Left lung (tissue), 10 donors: ENCODE results near the gene ZXDB. TPM values are rescaled to one million over a fixed set of nuclear protein-coding genes. Genes with fewer than 3 reads are reported as not detected.
"Not testable (repeated sequence)": the region's sequence is repeated elsewhere in the genome, so short reads cannot be mapped to it uniquely, and the experiment has no call there.

Source experiments
- ATAC-seq: fragments of 200-7000 bp; cut with Tn5 transposase; one replicate; pipeline ENCODE4 v1.9.1; 2020; ENCODE audit warnings: moderate library complexity
- DNase-seq, 4 donors: peaks; one replicate each; pipeline ENCODE4 v3.0.0-alpha.2; 2013 to 2020
- H3K27ac ChIP-seq, 2 donors: fragments of 200-600 bp; sonication (generic) in 1 of 2; one replicate each; pipeline versions ENCODE4 v1.5.0 to v1.8.0; 2020 to 2021
- H3K27me3 ChIP-seq, 2 donors: fragments of 200-600 bp; sonication (generic) in 1 of 2; one replicate each; pipeline versions ENCODE4 v1.5.0 to v1.8.0; 2020 to 2021
- H3K36me3 ChIP-seq, 2 donors: fragments of 200-600 bp; sonication (generic) in 1 of 2; one replicate each; pipeline versions ENCODE4 v1.5.0 to v1.8.0; 2020 to 2021
- H3K4me1 ChIP-seq, 2 donors: fragments of 200-600 bp; one replicate each; pipeline ENCODE4 v1.8.0; 2021
- H3K4me3 ChIP-seq, 2 donors: fragments of 200-600 bp; sonication (generic) in 1 of 2; one replicate each; pipeline versions ENCODE4 v1.5.0 to v1.8.0; 2020 to 2021; ENCODE audit warnings: mild to moderate bottlenecking in 1 of 2
- H3K9me3 ChIP-seq, 2 donors: fragments of 200-600 bp; sonication (generic) in 1 of 2; one replicate each; pipeline versions ENCODE4 v1.5.0 to v1.8.0; 2020 to 2021
- CTCF ChIP-seq, 2 donors: fragments of 200-600 bp; sonication (generic) in 1 of 2; IDR thresholded peaks; one replicate each; pipeline versions ENCODE4 v1.5.0 to v1.8.0; 2021; ENCODE audit warnings: antibody characterized with exemption in 2 of 2
- intact Hi-C, 2 donors: fragments of 100-400 bp; cut with DNase I; formaldehyde crosslinking; loops; one replicate each; pipeline versions ENCODE4 v1.11.2 to v1.14.2; 2022
- polyA plus RNA-seq, 6 donors: library from polyadenylated mRNA; unstranded; fragments of 120-200 nt; gene quantifications; one replicate each; pipeline ENCODE4 v1.2.1, GENCODE V29; 2013; ENCODE audit not compliant: insufficient read length in 6 of 6
- total RNA-seq, 2 donors: library from RNA; stranded (reverse); fragmentation: NEBNext Ultra II Directional; extraction: Animal tissue kit (Norgen Biotek cat#: 25700); gene quantifications; one replicate each; pipeline ENCODE4 v1.2.1, GENCODE V29; 2021
- donor health status: DM: no; HTN: yes; CAD: no.
- donor health status: DM: no; HTN: no; CAD: no.

Gene ZXDB
- total and polyA plus RNA-seq, 8 donors = 6.3 to 9.3 (median 8.7) TPM

- H3K9me3 ChIP-seq = no peaks in the 10 kb centered on the region
- no peak overlapping the region for H3K27ac ChIP-seq
- H3K4me1 ChIP-seq = peaks cover 0 to 20% of the 10 kb centered on the region in 2 donors
- no peaks in the 10 kb centered on the region for H3K27me3 ChIP-seq
- ATAC-seq (no peak), DNase-seq (no peak)
- H3K36me3 ChIP-seq = no peaks in the 10 kb centered on the region
- TF ChIP-seq CTCF (IDR thresholded peaks at IDR 0.05) = no peak
- H3K4me3 ChIP-seq = no peak overlapping the region
- intact Hi-C loops = no loop called here
Observed at GRCh38 chrX:57596109-57596508, 4.3 kb downstream of the ZXDB start.

- Histone ChIP-seq H3K36me3 (no peaks in the 10 kb centered on the region), H3K4me1 (peaks cover 0 to 20% of the 10 kb centered on the region in 2 donors), H3K27me3 (no peaks in the 10 kb centered on the region), H3K4me3 (no peak overlapping the region), H3K27ac (no peak overlapping the region), H3K9me3 (no peaks in the 10 kb centered on the region)
- no peak for DNase-seq
- intact Hi-C loops = no loop called here
- no peak for ATAC-seq
- no peak for TF ChIP-seq CTCF (IDR thresholded peaks at IDR 0.05)
Observed at GRCh38 chrX:57596516-57596915, 4.7 kb downstream of the ZXDB start.

GRCh38 chrX:57607295-57608187 lies 15.7 kb downstream of the ZXDB start:
- no peaks in the 10 kb centered on the region for H3K27me3 ChIP-seq
- TF ChIP-seq CTCF (IDR thresholded peaks at IDR 0.05) = no peak
- DNase-seq (no peak), ATAC-seq (no peak)
- H3K36me3 ChIP-seq = no peaks in the 10 kb centered on the region
- intact Hi-C loops = no loop called here
- no peak overlapping the region for H3K27ac ChIP-seq
- H3K9me3 ChIP-seq = no peaks in the 10 kb centered on the region
- H3K4me3 ChIP-seq = no peak overlapping the region
- H3K4me1 ChIP-seq = no peaks in the 10 kb centered on the region

- H3K36me3 ChIP-seq, H3K4me3 ChIP-seq, H3K4me1 ChIP-seq, intact Hi-C loops, H3K9me3 ChIP-seq, DNase-seq, H3K27me3 ChIP-seq, H3K27ac ChIP-seq, ATAC-seq: not testable (repeated sequence)
Observed at GRCh38 chrX:57613351-57613750, 21.5 kb downstream of the ZXDB start.

- H3K27me3 ChIP-seq, H3K4me3 ChIP-seq, H3K36me3 ChIP-seq, DNase-seq, H3K4me1 ChIP-seq, intact Hi-C loops, H3K27ac ChIP-seq, ATAC-seq: not testable (repeated sequence)
- H3K9me3 ChIP-seq = peaks cover 0 to 27% of the 10 kb centered on the region in 2 donors
Observed at GRCh38 chrX:57629438-57629837, 37.6 kb downstream of the ZXDB start.

- Histone ChIP-seq H3K36me3 (no peaks in the 10 kb centered on the region), H3K27ac (no peak overlapping the region), H3K9me3 (peaks cover 0 to 17% of the 10 kb centered on the region in 2 donors), H3K4me3 (no peak overlapping the region), H3K4me1 (no peaks in the 10 kb centered on the region), H3K27me3 (no peaks in the 10 kb centered on the region)
- intact Hi-C loops = no loop called here
- no peak for TF ChIP-seq CTCF (IDR thresholded peaks at IDR 0.05)
- no peak for DNase-seq
- no peak for ATAC-seq
Observed at GRCh38 chrX:57640674-57641016, 48.8 kb downstream of the ZXDB start.
